ENCODE data around the gene CAMK2D.

GRCh38 chr4:113750734-113751133 is 10.8 kb downstream of the CAMK2D start:
- no peak for TF ChIP-seq CTCF (IDR thresholded peaks at IDR 0.05; ENCODE audit: poor library complexity)
- no peak for TF ChIP-seq EZH2 (IDR thresholded peaks at IDR 0.05; ENCODE audit: borderline replicate concordance)

All from hepatocyte (in vitro differentiated cells).